Ovary (tissue), 9 donors: ENCODE data around the gene BMPER. TPM values are rescaled to one million over a fixed set of nuclear protein-coding genes. Genes with fewer than 3 reads are reported as not detected.

Experiments
- DNase-seq, 5 donors: peaks; one replicate each; pipeline ENCODE4 v3.0.0-alpha.2; 2019 to 2020
- H3K27ac ChIP-seq, 2 donors: fragments of 200-600 bp; one replicate each; pipeline versions ENCODE4 v1.5.1 to v1.8.0; 2019 to 2022
- H3K27me3 ChIP-seq: fragments of 200-600 bp; one replicate; pipeline ENCODE4 v1.8.0; 2022
- H3K36me3 ChIP-seq: fragments of 200-600 bp; sonication (generic); one replicate; pipeline ENCODE4 v1.5.1; 2019
- H3K4me1 ChIP-seq: one replicate; pipeline ENCODE4 v1.8.1; 2013; ENCODE audit warnings: mild to moderate bottlenecking, moderate library complexity; ENCODE audit not compliant: insufficient read depth
- H3K4me3 ChIP-seq: fragments of 200-600 bp; sonication (generic); one replicate; pipeline ENCODE4 v1.5.1; 2017
- H3K9me3 ChIP-seq, 2 donors: fragments of 200-600 bp in 1 of 2; sonication (generic) in 1 of 2; one replicate each; pipeline versions ENCODE4 v1.5.1 to v1.8.1; 2013 to 2019; ENCODE audit warnings: mild to moderate bottlenecking in 1 of 2, moderate library complexity in 1 of 2
- EP300 ChIP-seq: sonication (generic); formaldehyde crosslinking; IDR thresholded peaks from one replicate; pipeline ENCODE4 v1.6.1; 2017; ENCODE audit warnings: antibody characterized with exemption
- POLR2A ChIP-seq: fragments of 450-650 bp; IDR thresholded peaks from one replicate; pipeline ENCODE4 v1.6.1; 2017; ENCODE audit warnings: antibody characterized with exemption, mild to moderate bottlenecking, moderate library complexity
- WGBS, 3 donors: extraction: QIAGEN DNeasy Blood & Tissue Kit in 1 of 3; methylation state at CpG; one replicate each; pipeline versions ENCODE4 v1.1.5 to v1.1.7; 2013 to 2017; 5-methylcytosine and 5-hydroxymethylcytosine counted together
- intact Hi-C, 4 donors: fragments of 100-400 bp; cut with DNase I; formaldehyde crosslinking; loops; one replicate each; pipeline versions ENCODE4 v1.11.0 to v1.15.1; 2022 to 2023
- polyA plus RNA-seq, 2 donors: library from polyadenylated mRNA; stranded (reverse); fragments of 200-250 nt in 1 of 2; fragments of 350-450 nt in 1 of 2; fragmentation: Illumina TruSeq in 1 of 2; extraction: RNeasy Lipid Tissue Mini Kit (QIAGEN cat#74804) in 1 of 2; gene quantifications; one replicate each; pipeline ENCODE4 v1.2.3, GENCODE V29; 2013 to 2014
- total RNA-seq, 7 donors: library from RNA; depleted of rRNA in 2 of 7; stranded (reverse); fragments of >200 nt in 2 of 7; fragmentation: NEBNext Ultra II Directional in 3 of 7; extraction: Animal tissue kit (Norgen Biotek cat#: 25700) in 3 of 7; gene quantifications; one replicate each; pipeline versions ENCODE4 v1.1.0 to v1.2.4, GENCODE V29; 2016 to 2023
- TF ChIP-seq, protein P1 (sequence below), 3 donors: fragments of 450-650 bp in 2 of 3; fragments of 200-600 bp in 1 of 3; IDR thresholded peaks; one replicate each; pipeline versions ENCODE4 v1.5.1 to v1.8.0; 2016 to 2022; ENCODE audit warnings: antibody characterized with exemption in 3 of 3, mild to moderate bottlenecking in 1 of 3
- donor health status: DM: no; HTN: no; CAD: no; lungs with moderate emphysema.
- donor health status: DM: no; HTN: no; CAD: no.
- donor health status: Bipolar disorder and iron deficiency.
- donor health status: DM: yes; HTN: yes; CAD: no.
- donor health status: DM: no; HTN: no; CAD: no.
- donor health status: DM: yes; HTN: yes; CAD: no.

Gene BMPER
- total and polyA plus RNA-seq, 9 donors = 2.9 to 15.3 (median 5.4) TPM

DNA sequence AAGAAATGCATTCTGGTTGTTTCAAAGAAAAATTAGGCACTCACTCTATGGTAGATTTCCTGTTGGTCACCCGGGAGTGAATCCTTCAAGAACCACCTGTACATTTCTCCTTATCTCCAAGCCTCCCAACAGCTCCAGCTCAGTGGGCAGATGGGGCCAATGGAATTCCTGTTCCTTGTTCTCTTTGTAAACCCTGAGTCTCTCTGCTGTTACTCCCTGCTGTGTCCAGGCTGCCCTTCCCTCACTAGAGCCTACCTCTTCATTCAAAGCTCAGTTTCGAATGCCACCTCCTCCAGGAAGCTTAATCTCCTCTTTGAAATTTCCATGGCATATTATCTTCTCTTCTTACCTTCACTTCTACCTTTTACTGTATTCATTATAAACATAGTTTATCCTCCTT is 3.5 kb upstream of the BMPER start:
- Histone ChIP-seq H3K27ac (no peak overlapping the region), H3K36me3 (no peaks in the 10 kb centered on the region), H3K27me3 (no peaks in the 10 kb centered on the region), H3K4me1 (peaks cover 2% of the 10 kb centered on the region), H3K9me3 (no peaks in the 10 kb centered on the region), H3K4me3 (no peak overlapping the region)
- WGBS, 3 donors = 61 to 85% (median 83%) methylated on average over 2 of the region's 2 CpGs
- DNase-seq = no peak
- intact Hi-C loops = loop anchor here in 1 of 4 donors (5.0 kb wide), 1 partner anchor 150 kb away; no protein-coding TSS in a partner anchor
- TF ChIP-seq, protein P1, sequence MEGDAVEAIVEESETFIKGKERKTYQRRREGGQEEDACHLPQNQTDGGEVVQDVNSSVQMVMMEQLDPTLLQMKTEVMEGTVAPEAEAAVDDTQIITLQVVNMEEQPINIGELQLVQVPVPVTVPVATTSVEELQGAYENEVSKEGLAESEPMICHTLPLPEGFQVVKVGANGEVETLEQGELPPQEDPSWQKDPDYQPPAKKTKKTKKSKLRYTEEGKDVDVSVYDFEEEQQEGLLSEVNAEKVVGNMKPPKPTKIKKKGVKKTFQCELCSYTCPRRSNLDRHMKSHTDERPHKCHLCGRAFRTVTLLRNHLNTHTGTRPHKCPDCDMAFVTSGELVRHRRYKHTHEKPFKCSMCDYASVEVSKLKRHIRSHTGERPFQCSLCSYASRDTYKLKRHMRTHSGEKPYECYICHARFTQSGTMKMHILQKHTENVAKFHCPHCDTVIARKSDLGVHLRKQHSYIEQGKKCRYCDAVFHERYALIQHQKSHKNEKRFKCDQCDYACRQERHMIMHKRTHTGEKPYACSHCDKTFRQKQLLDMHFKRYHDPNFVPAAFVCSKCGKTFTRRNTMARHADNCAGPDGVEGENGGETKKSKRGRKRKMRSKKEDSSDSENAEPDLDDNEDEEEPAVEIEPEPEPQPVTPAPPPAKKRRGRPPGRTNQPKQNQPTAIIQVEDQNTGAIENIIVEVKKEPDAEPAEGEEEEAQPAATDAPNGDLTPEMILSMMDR (IDR thresholded peaks at IDR 0.05) = no peak
- TF ChIP-seq POLR2A (no peak), EP300 (no peak)

- intact Hi-C loops = loop anchor here in 1 of 4 donors (5.0 kb wide), 1 partner anchor 150 kb away; no protein-coding TSS in a partner anchor
Observed at GRCh38 chr7:33902746-33903145, 2.6 kb upstream of the BMPER start.

DNA sequence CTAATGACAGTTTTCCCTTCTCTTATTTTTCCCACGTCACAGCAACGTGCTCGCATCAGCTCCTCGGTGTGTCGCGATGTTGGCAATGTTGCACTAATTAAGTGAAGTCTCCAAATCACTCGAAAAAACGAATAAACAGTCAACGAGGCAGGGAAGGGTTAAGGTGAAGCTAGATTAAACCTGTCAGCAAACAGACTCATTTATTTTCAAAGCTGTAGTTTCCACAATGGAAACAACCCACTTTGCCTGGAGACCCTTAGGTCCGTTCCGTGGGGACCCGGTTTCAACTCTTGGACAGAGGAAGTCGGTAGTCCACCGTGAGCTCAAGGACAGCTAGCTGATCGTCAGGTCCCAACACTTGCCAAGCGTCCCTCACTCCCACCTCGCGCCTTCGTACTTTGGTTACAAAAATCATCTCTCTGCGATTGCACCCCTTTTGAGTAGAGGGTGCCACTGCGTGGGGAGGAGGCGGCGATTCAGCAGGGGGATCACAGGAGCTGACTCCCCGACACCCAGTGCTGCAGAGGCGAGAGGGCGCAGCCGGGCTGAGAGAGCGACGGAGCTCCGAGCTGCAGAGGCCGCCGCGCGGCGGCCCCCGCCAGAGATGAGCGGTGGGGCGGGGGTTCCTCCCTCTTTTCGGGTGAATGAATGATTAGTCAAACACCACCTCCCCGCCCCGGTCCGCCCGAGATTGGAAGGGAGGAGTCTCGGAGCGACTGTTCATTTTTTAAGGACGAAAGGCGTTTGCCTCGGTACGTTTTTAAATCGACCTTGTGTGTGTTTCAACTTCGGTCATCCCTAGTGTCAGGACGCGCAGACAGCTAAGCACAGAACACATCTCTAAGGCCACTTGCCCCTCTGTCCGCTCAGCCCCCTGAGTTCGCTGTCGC is 1.3 kb upstream of the BMPER start:
- peak overlapping the region; percentile 60 for H3K4me3 ChIP-seq
- WGBS, 3 donors = 1 to 4% (median 1%) methylated on average over 50 to 56 of the region's 56 CpGs
- H3K36me3 ChIP-seq = no peaks in the 10 kb centered on the region
- DNase-seq = peak; percentile 49 to 67 (median 57)
- peaks cover 2% of the 10 kb centered on the region for H3K4me1 ChIP-seq
- TF ChIP-seq EP300 (no peak), POLR2A (no peak)
- TF ChIP-seq, protein P1 (IDR thresholded peaks at IDR 0.05) = no peak
- no peaks in the 10 kb centered on the region for H3K27me3 ChIP-seq
- intact Hi-C loops = loop anchor here in 1 of 4 donors (5.0 kb wide), 1 partner anchor 152 kb away; no protein-coding TSS in a partner anchor
- no peaks in the 10 kb centered on the region for H3K9me3 ChIP-seq
- peak overlapping the region; percentile 33 to 71 for H3K27ac ChIP-seq

More at GRCh38 chr7:33902746-33903145, 2.6 kb upstream of the BMPER start:
- H3K36me3 ChIP-seq = no peaks in the 10 kb centered on the region
- H3K27ac ChIP-seq = no peak overlapping the region
- DNase-seq = no peak
- WGBS, 3 donors = 65 to 88% (median 73%) methylated on average over 4 of the region's 4 CpGs
- H3K9me3 ChIP-seq = no peaks in the 10 kb centered on the region
- TF ChIP-seq POLR2A (no peak), EP300 (no peak)
- TF ChIP-seq, protein P1 (IDR thresholded peaks at IDR 0.05) = no peak
- no peaks in the 10 kb centered on the region for H3K27me3 ChIP-seq
- no peak overlapping the region for H3K4me3 ChIP-seq
- H3K4me1 ChIP-seq = peaks cover 2% of the 10 kb centered on the region

GRCh38 chr7:33904681-33905388 is 504 bp upstream of the BMPER start:
- H3K36me3 ChIP-seq = no peaks in the 10 kb centered on the region

More at GRCh38 chr7:33904681-33905388, 504 bp upstream of the BMPER start:
- Histone ChIP-seq H3K9me3 (no peaks in the 10 kb centered on the region), H3K27ac (peak overlapping the region; percentile 33 to 71), H3K27me3 (no peaks in the 10 kb centered on the region), H3K4me3 (peak overlapping the region; percentile 60), H3K4me1 (peaks cover 2% of the 10 kb centered on the region)
- intact Hi-C loops = loop anchor here in 1 of 4 donors (5.0 kb wide), 1 partner anchor 153 kb away; no protein-coding TSS in a partner anchor
- DNase-seq = peak; percentile 50 to 74 (median 61)
- no peak for TF ChIP-seq POLR2A
- TF ChIP-seq, protein P1 (IDR thresholded peaks at IDR 0.05) = peak in 2 of 3 donors; percentile 29
- 0% methylated on average over 54 to 64 of the region's 65 CpGs for WGBS, 3 donors
